ENCODE data around the gene GRXCR1.

DNA sequence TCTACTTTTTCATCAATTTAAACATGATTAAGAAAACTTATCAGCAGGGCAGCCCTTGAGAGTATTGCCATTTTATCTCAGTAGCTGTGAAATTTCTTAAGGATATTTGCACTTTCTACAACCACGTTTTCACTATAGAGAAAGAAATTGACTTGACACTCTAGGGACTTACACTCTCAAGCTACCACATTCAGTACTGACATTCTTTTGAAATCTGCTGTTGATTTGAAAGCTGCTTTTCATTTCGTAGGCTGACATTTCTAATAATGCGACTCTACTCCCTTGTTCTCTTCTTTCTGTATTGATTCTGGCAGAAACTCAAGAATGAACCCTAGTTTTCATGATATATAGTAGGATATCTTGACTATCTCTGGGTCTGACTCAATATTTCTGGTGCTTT lies 13.7 kb upstream of the GRXCR1 start:
- TF ChIP-seq, protein P1, sequence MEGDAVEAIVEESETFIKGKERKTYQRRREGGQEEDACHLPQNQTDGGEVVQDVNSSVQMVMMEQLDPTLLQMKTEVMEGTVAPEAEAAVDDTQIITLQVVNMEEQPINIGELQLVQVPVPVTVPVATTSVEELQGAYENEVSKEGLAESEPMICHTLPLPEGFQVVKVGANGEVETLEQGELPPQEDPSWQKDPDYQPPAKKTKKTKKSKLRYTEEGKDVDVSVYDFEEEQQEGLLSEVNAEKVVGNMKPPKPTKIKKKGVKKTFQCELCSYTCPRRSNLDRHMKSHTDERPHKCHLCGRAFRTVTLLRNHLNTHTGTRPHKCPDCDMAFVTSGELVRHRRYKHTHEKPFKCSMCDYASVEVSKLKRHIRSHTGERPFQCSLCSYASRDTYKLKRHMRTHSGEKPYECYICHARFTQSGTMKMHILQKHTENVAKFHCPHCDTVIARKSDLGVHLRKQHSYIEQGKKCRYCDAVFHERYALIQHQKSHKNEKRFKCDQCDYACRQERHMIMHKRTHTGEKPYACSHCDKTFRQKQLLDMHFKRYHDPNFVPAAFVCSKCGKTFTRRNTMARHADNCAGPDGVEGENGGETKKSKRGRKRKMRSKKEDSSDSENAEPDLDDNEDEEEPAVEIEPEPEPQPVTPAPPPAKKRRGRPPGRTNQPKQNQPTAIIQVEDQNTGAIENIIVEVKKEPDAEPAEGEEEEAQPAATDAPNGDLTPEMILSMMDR (conservative IDR thresholded peaks at IDR 0.05 in 1 of 2, IDR thresholded peaks at IDR 0.05 in 1 of 2; ENCODE audit: low read depth in 1 of 2, low read length in 2 of 2): no peak
- TF ChIP-seq EZH2 (IDR thresholded peaks at IDR 0.05; ENCODE audit: low read length, missing control alignments): no peak
